Natural killer cell (primary cell): Measurements from ENCODE around the gene ABCC11. TPM values are rescaled to one million over a fixed set of nuclear protein-coding genes. Genes with fewer than 3 reads are reported as not detected.

ENCODE experiments used
- ATAC-seq, 3 donors: fragments of 150-1000 bp in 2 of 3; fragments of 200-7000 bp in 1 of 3; cut with Tn5 transposase; 1 replicate in 1 of 3; 2 replicates in 2 of 3; pipeline ENCODE4 v1.10.0; 2021; ENCODE audit warnings: mild to moderate bottlenecking in 2 of 3, moderate library complexity in 2 of 3
- DNase-seq, 2 donors: peaks; one replicate each; pipeline versions ENCODE4 v3.0.0 to v3.0.0-alpha.2; 2013 to 2021; ENCODE audit warnings: mixed read lengths in 1 of 2
- H3K27ac ChIP-seq: one replicate; pipeline ENCODE4 v1.5.1; 2013; ENCODE audit warnings: mild to moderate bottlenecking, low read length
- H3K27me3 ChIP-seq: one replicate; pipeline ENCODE4 v1.6.1; 2013; ENCODE audit warnings: low read length; ENCODE audit not compliant: control insufficient read depth, insufficient read depth
- H3K36me3 ChIP-seq: one replicate; pipeline ENCODE4 v1.6.1; 2013; ENCODE audit warnings: low read length; ENCODE audit not compliant: control insufficient read depth, insufficient read depth
- H3K4me1 ChIP-seq: one replicate; pipeline ENCODE4 v1.6.1; 2013; ENCODE audit warnings: low read length; ENCODE audit not compliant: control insufficient read depth, insufficient read depth
- H3K4me3 ChIP-seq: one replicate; pipeline ENCODE4 v1.5.1; 2013; ENCODE audit warnings: low read length
- H3K9me3 ChIP-seq: one replicate; pipeline ENCODE4 v1.6.1; 2013; ENCODE audit warnings: low read length; ENCODE audit not compliant: control insufficient read depth, insufficient read depth
- H3K27ac Mint-ChIP-seq, 2 donors: one replicate each; pipeline ENCODE4 v1.8.0; 2022; ENCODE audit warnings: mild to moderate bottlenecking in 2 of 2, mixed read lengths in 2 of 2, moderate library complexity in 1 of 2
- H3K27me3 Mint-ChIP-seq, 2 donors: one replicate each; pipeline ENCODE4 v1.8.0; 2022; ENCODE audit warnings: low read depth in 2 of 2, mixed read lengths in 2 of 2
- H3K36me3 Mint-ChIP-seq: one replicate; pipeline ENCODE4 v1.8.0; 2022; ENCODE audit warnings: mixed read lengths
- H3K4me1 Mint-ChIP-seq, 2 donors: one replicate each; pipeline ENCODE4 v1.8.0; 2022; ENCODE audit warnings: mixed read lengths in 2 of 2
- H3K4me3 Mint-ChIP-seq: one replicate; pipeline ENCODE4 v1.8.0; 2022; ENCODE audit warnings: mild to moderate bottlenecking, moderate library complexity, mixed read lengths
- H3K9me3 Mint-ChIP-seq, 2 donors: one replicate each; pipeline ENCODE4 v1.8.0; 2022; ENCODE audit warnings: mixed read lengths in 2 of 2
- WGBS: methylation state at CpG from one replicate; pipeline ENCODE4 v1.1.7; 2013; ENCODE audit warnings: missing lambda C conversion rate; ENCODE audit not compliant: insufficient coverage; 5-methylcytosine and 5-hydroxymethylcytosine counted together
- intact Hi-C: fragments of 100-400 bp; cut with micrococcal nuclease; formaldehyde crosslinking; loops from one replicate; pipeline ENCODE4 v1.14.2; 2022
- total RNA-seq, 4 donors: library from RNA; stranded (reverse); fragments of 120-200 nt in 1 of 4; gene quantifications; one replicate each; pipeline versions ENCODE4 v1.2.3 to v1.2.4, GENCODE V29; 2013 to 2022
- TF ChIP-seq, protein P1 (sequence below): fragments of 200-600 bp; IDR thresholded peaks from one replicate; pipeline ENCODE4 v1.8.0; 2022; ENCODE audit warnings: antibody characterized with exemption

ABCC11 gene
- total RNA-seq, 3 donors from 2014 or later (not counting 1 experiment from before 2014, with no cell fraction given) = 0.20 to 0.30 TPM; not detected in 1

DNA sequence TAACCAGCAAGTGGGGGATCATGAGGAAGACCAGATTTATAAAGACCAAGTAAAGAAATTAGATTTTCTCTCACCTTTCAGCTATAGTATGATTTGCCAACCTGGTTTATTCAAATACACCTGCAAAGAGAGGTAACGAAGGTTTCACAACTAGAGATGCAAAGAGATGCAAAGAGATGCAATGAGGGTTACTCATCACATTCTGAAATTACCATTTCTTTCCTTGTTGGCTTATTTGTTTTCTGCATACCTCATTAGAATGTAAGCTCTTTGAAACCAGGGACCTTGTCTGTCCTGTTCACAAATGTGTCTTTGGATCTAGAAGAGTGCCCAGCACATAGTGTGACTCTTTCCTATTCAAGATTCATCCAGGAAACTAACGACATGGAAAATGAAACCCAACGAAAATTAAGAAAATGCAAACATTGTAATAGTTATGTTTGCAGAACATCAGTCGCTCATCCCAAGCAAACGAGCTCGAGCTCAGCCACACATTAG is 12.2 kb downstream of the ABCC11 start:
- 88% methylated on average over 6 of the region's 6 CpGs for WGBS
- Histone ChIP-seq H3K36me3 (no peaks in the 10 kb centered on the region), H3K27me3 (no peaks in the 10 kb centered on the region), H3K4me1 (no peaks in the 10 kb centered on the region), H3K4me3 (no peak overlapping the region), H3K9me3 (no peaks in the 10 kb centered on the region), H3K27ac (no peak overlapping the region)
- Mint-ChIP-seq H3K9me3 (peaks cover 0 to 1% of the 10 kb centered on the region in 2 donors), H3K4me3 (no peak overlapping the region), H3K36me3 (no peaks in the 10 kb centered on the region), H3K27me3 (peaks cover 0 to 3% of the 10 kb centered on the region in 2 donors), H3K4me1 (no peaks in the 10 kb centered on the region), H3K27ac (no peak overlapping the region)
- TF ChIP-seq, protein P1, sequence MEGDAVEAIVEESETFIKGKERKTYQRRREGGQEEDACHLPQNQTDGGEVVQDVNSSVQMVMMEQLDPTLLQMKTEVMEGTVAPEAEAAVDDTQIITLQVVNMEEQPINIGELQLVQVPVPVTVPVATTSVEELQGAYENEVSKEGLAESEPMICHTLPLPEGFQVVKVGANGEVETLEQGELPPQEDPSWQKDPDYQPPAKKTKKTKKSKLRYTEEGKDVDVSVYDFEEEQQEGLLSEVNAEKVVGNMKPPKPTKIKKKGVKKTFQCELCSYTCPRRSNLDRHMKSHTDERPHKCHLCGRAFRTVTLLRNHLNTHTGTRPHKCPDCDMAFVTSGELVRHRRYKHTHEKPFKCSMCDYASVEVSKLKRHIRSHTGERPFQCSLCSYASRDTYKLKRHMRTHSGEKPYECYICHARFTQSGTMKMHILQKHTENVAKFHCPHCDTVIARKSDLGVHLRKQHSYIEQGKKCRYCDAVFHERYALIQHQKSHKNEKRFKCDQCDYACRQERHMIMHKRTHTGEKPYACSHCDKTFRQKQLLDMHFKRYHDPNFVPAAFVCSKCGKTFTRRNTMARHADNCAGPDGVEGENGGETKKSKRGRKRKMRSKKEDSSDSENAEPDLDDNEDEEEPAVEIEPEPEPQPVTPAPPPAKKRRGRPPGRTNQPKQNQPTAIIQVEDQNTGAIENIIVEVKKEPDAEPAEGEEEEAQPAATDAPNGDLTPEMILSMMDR = no peak
- intact Hi-C loops = no loop called here
- DNase-seq (no peak), ATAC-seq (no peak)

DNA sequence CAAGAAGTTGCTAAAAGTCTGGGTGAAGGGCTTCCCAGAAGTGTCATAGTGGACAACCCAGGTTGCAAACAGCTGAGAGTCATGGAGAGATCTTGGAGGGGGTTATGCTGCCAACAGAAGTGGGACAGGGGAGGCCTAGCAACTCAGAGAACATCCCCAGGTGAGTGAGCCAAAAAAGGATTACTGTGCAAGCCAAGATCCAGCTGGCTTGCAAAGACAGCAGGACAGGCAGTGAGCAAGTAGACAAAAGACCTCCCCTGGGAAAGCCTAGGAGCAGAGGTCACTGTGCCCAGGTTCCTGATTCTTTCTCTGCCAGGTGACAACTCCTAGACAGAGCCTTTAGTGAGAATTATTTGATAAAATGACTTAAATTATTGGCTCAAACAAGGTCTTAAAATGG is 12.7 kb downstream of the ABCC11 start:
- Mint-ChIP-seq H3K4me1 (no peaks in the 10 kb centered on the region), H3K4me3 (no peak overlapping the region), H3K9me3 (no peaks in the 10 kb centered on the region), H3K27me3 (peaks cover 0 to 7% of the 10 kb centered on the region in 2 donors), H3K36me3 (no peaks in the 10 kb centered on the region), H3K27ac (no peak overlapping the region)
- intact Hi-C loops = no loop called here
- TF ChIP-seq, protein P1 = no peak
- no peaks in the 10 kb centered on the region for H3K27me3 ChIP-seq
- no peaks in the 10 kb centered on the region for H3K4me1 ChIP-seq
- no peaks in the 10 kb centered on the region for H3K36me3 ChIP-seq
- H3K4me3 ChIP-seq = no peak overlapping the region
- DNase-seq (no peak), ATAC-seq (no peak)
- H3K27ac ChIP-seq = no peak overlapping the region
- no peaks in the 10 kb centered on the region for H3K9me3 ChIP-seq

DNA sequence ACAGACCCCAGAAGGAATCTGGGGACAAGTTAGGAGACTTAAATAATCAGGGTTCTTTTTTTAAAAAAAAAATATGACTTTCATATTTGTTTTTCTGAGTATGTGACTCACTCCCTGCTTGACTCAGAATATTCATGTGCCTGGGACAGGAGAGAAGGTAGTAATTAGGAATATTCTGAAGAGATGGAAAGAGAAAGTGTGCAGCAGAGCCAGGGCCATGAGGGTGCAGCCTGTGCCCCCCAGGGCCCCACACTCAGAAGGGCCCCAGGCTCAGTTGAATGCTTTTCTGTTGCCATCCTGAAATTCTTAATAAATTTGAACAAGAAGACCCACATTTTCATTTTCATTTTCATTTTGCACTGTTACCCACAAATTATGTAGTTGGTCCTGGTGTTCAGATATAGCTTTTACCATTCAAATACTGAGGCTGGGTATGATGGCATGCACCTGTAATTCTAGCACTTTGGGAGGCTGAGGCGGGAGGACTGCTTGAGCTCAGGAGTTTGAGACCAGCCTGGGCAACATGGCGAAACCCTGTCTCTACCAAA is 14.8 kb downstream of the ABCC11 start:
- Histone ChIP-seq H3K27ac (no peak overlapping the region), H3K4me1 (no peaks in the 10 kb centered on the region), H3K4me3 (no peak overlapping the region), H3K27me3 (no peaks in the 10 kb centered on the region), H3K36me3 (no peaks in the 10 kb centered on the region), H3K9me3 (no peaks in the 10 kb centered on the region)
- TF ChIP-seq, protein P1 = no peak
- ATAC-seq (no peak), DNase-seq (no peak)
- Mint-ChIP-seq H3K27me3 (peaks cover 4 to 12% of the 10 kb centered on the region in 2 donors), H3K4me1 (no peaks in the 10 kb centered on the region), H3K36me3 (no peaks in the 10 kb centered on the region), H3K9me3 (no peaks in the 10 kb centered on the region), H3K4me3 (no peak overlapping the region), H3K27ac (no peak overlapping the region)
- 94% methylated on average over 2 of the region's 2 CpGs for WGBS
- intact Hi-C loops = no loop called here
